IMR-90 (cell line): ENCODE results near the gene MRPL52. TPM values are rescaled to one million over a fixed set of nuclear protein-coding genes. Genes with fewer than 3 reads are reported as not detected.
A peak's percentile ranks its signal among the peaks of the same experiment; 100 is the strongest.

Source experiments
- ATAC-seq: fragments of 200-7000 bp; cut with Tn5 transposase; 2 replicates; pipeline ENCODE4 v1.9.1; 2020; ENCODE audit warnings: low read depth, mild to moderate bottlenecking, moderate library complexity
- BruUV-seq: library from RNA; stranded (reverse); fragments of 400-500 nt; replicated peaks from 2 replicates; lab custom pipeline; 2021; lab: Mats Ljungman, UMichigan
- CTCF ChIA-PET: fragments of 300-600 bp; formaldehyde crosslinking; extraction: SDS; loops from one replicate; lab custom pipeline; 2021; ENCODE audit warnings: antibody characterized with exemption; lab: Yijun Ruan, JAX
- POLR2A ChIA-PET: fragments of 300-600 bp; sonication (Branson Sonifier 250); formaldehyde crosslinking; loops from one replicate; lab custom pipeline; 2022; ENCODE audit warnings: antibody characterized with exemption; ENCODE audit not compliant: unreplicated experiment; lab: Charles Lee
- DNase-seq: peaks from one replicate; pipeline ENCODE4 v3.0.0; 2013
- H2AFZ ChIP-seq: replicated peaks from 2 replicates; pipeline ENCODE3; 2013; ENCODE audit warnings: low read length, mild to moderate bottlenecking; ENCODE audit not compliant: poor library complexity
- H2AK5ac ChIP-seq: 2 replicates; pipeline ENCODE4 v1.6.1; 2013; ENCODE audit warnings: low read depth, low read length, inconsistent platforms
- H2AK9ac ChIP-seq: replicated peaks from 2 replicates; pipeline ENCODE3; 2013; ENCODE audit warnings: mild to moderate bottlenecking, low read depth, low read length, moderate library complexity; ENCODE audit not compliant: poor library complexity
- H2BK120ac ChIP-seq: 2 replicates; pipeline ENCODE4 v1.6.1; 2013; ENCODE audit warnings: low read depth, low read length, inconsistent platforms
- H2BK15ac ChIP-seq: 3 replicates; pipeline ENCODE4 v1.6.1; 2013; ENCODE audit warnings: low read depth, low read length, inconsistent platforms
- H2BK20ac ChIP-seq: 2 replicates; pipeline ENCODE4 v1.6.1; 2013; ENCODE audit warnings: low read depth, mild to moderate bottlenecking, inconsistent platforms, low read length, moderate library complexity
- H2BK5ac ChIP-seq: 2 replicates; pipeline ENCODE4 v1.6.1; 2013; ENCODE audit warnings: mild to moderate bottlenecking, low read depth, low read length, inconsistent platforms; ENCODE audit not compliant: poor library complexity, severe bottlenecking
- H3K14ac ChIP-seq: replicated peaks from 2 replicates; pipeline ENCODE4 v1.6.1; 2013; ENCODE audit warnings: low read depth, low read length, inconsistent platforms
- H3K18ac ChIP-seq: 2 replicates; pipeline ENCODE4 v1.6.1; 2013; ENCODE audit warnings: low read depth, low read length, control low read depth
- H3K23ac ChIP-seq: 2 replicates; pipeline ENCODE4 v1.6.1; 2013; ENCODE audit warnings: low read depth, low read length, inconsistent platforms
- H3K27ac ChIP-seq: 2 replicates; pipeline ENCODE4 v1.5.1; 2013; ENCODE audit warnings: mild to moderate bottlenecking, control low read depth, low read length; ENCODE audit not compliant: insufficient read depth
- H3K27me3 ChIP-seq: 2 replicates; pipeline ENCODE4 v1.6.1; 2013; ENCODE audit warnings: low read length; ENCODE audit not compliant: control insufficient read depth, insufficient read depth
- H3K36me3 ChIP-seq: 2 replicates; pipeline ENCODE4 v1.6.1; 2013; ENCODE audit warnings: low read length, mixed read lengths; ENCODE audit not compliant: control insufficient read depth, insufficient read depth
- H3K4ac ChIP-seq: 2 replicates; pipeline ENCODE4 v1.6.1; 2013; ENCODE audit warnings: low read depth, low read length, inconsistent platforms
- H3K4me1 ChIP-seq: 2 replicates; pipeline ENCODE4 v1.6.1; 2013; ENCODE audit warnings: low read length, mixed read lengths; ENCODE audit not compliant: control insufficient read depth, insufficient read depth
- H3K4me2 ChIP-seq: 2 replicates; pipeline ENCODE4 v1.6.1; 2013; ENCODE audit warnings: low read depth, mild to moderate bottlenecking, control low read depth, low read length, moderate library complexity
- H3K4me3 ChIP-seq: 2 replicates; pipeline ENCODE4 v1.5.1; 2013; ENCODE audit warnings: low read depth, mild to moderate bottlenecking, control low read depth, low read length, moderate library complexity; ENCODE audit not compliant: insufficient read depth
- H3K56ac ChIP-seq: 2 replicates; pipeline ENCODE4 v1.6.1; 2013; ENCODE audit warnings: low read length, inconsistent platforms; ENCODE audit not compliant: insufficient read depth; ENCODE audit errors: extremely low read depth
- H3K79me1 ChIP-seq, 2 experiments: 2 replicates each; pipeline ENCODE4 v1.6.1; 2013; ENCODE audit warnings: low read length in 2 of 2, inconsistent platforms in 1 of 2, low read depth in 1 of 2
- H3K9ac ChIP-seq: 2 replicates; pipeline ENCODE4 v1.6.1; 2013; ENCODE audit warnings: low read depth, low read length, control low read depth
- H3K9me1 ChIP-seq: 2 replicates; pipeline ENCODE4 v1.6.1; 2013; ENCODE audit warnings: low read length, inconsistent platforms; ENCODE audit not compliant: insufficient read depth
- H3K9me3 ChIP-seq: 2 replicates; pipeline ENCODE4 v1.6.1; 2013; ENCODE audit warnings: low read length; ENCODE audit not compliant: control insufficient read depth, insufficient read depth
- H4K20me1 ChIP-seq: 2 replicates; pipeline ENCODE4 v1.6.1; 2013; ENCODE audit warnings: low read length, inconsistent platforms; ENCODE audit not compliant: insufficient read depth
- H4K5ac ChIP-seq: 2 replicates; pipeline ENCODE4 v1.6.1; 2013; ENCODE audit warnings: mild to moderate bottlenecking, low read depth, low read length, control low read depth
- H4K8ac ChIP-seq, 2 experiments: 2 replicates each; pipeline ENCODE4 v1.6.1; 2013; ENCODE audit warnings: low read depth in 2 of 2, low read length in 2 of 2, control low read depth in 1 of 2, inconsistent platforms in 1 of 2
- H4K91ac ChIP-seq: 2 replicates; pipeline ENCODE4 v1.6.1; 2013; ENCODE audit warnings: low read depth, low read length, inconsistent platforms; ENCODE audit not compliant: insufficient read depth
- CEBPB ChIP-seq: IDR thresholded peaks from 2 replicates; pipeline ENCODE4 v1.6.1; 2012; ENCODE audit warnings: low read depth, low read length, improper control_type of control experiment
- FOS ChIP-seq: fragments of 150-350 bp; IDR thresholded peaks from 2 replicates; pipeline ENCODE4 v1.6.1; 2016; ENCODE audit warnings: low read depth, low read length
- MAFK ChIP-seq: IDR thresholded peaks from 2 replicates; pipeline ENCODE4 v1.6.1; 2012; ENCODE audit warnings: low read depth, low read length, improper control_type of control experiment
- MAZ ChIP-seq: IDR thresholded peaks from 2 replicates; pipeline ENCODE4 v1.6.1; 2012; ENCODE audit warnings: low read depth, mild to moderate bottlenecking, low read length, improper control_type of control experiment, moderate library complexity, borderline replicate concordance
- NFE2L2 ChIP-seq: fragments of 150-350 bp; IDR thresholded peaks from 2 replicates; pipeline ENCODE4 v1.6.1; 2016; ENCODE audit warnings: low read depth, mild to moderate bottlenecking, low read length
- RAD21 ChIP-seq: IDR thresholded peaks from 2 replicates; pipeline ENCODE4 v1.6.1; 2012; ENCODE audit warnings: low read length, improper control_type of control experiment
- RCOR1 ChIP-seq: IDR thresholded peaks from 2 replicates; pipeline ENCODE4 v1.6.1; 2012; ENCODE audit warnings: mild to moderate bottlenecking, low read length, improper control_type of control experiment; ENCODE audit not compliant: insufficient replicate concordance
- RFX5 ChIP-seq: IDR thresholded peaks from 2 replicates; pipeline ENCODE4 v1.8.0; 2012; ENCODE audit warnings: low read depth, mild to moderate bottlenecking, low read length, moderate library complexity
- SMC3 ChIP-seq: fragments of 150-350 bp; IDR thresholded peaks from 2 replicates; pipeline ENCODE4 v1.6.1; 2016; ENCODE audit warnings: low read depth, mild to moderate bottlenecking, antibody characterized with exemption, low read length, moderate library complexity
- WGBS, 2 experiments: methylation state at CpG; one replicate each; pipeline versions ENCODE4 v1.1.5 to v1.1.7; 2013; ENCODE audit warnings: missing lambda C conversion rate in 2 of 2; ENCODE audit not compliant: insufficient read length in 1 of 2; ENCODE audit errors: extremely low coverage in 2 of 2; 5-methylcytosine and 5-hydroxymethylcytosine counted together
- dilution Hi-C: fragments of 300-500 bp; cut with HindIII; formaldehyde crosslinking; loops from one replicate; pipeline ENCODE4 v1.14.3; 2018; ENCODE audit warnings: low sequenced_read_pairs; ENCODE audit not compliant: unreplicated experiment
- in situ Hi-C: fragments of 300-500 bp; cut with MboI; formaldehyde crosslinking; loops from 3 replicates; pipeline ENCODE4 v1.14.3; 2019; ENCODE audit warnings: low sequenced_read_pairs, inconsistent platforms, mixed read lengths
- intact Hi-C: fragments of 100-400 bp; cut with micrococcal nuclease; formaldehyde crosslinking; loops from 2 replicates; pipeline ENCODE4 v1.10.0; 2022
- polyA plus RNA-seq, 3 experiments: library from polyadenylated mRNA; depleted of rRNA; stranded (reverse); fragments of >200 nt; gene quantifications; 2 replicates each; pipeline ENCODE4 v1.2.3, GENCODE V29; 2012; ENCODE audit warnings: low replicate concordance in 1 of 3
- total RNA-seq: library from RNA; depleted of rRNA; stranded (reverse); fragments of >200 nt; gene quantifications from 2 replicates; pipeline ENCODE4 v1.2.3, GENCODE V29; 2012
- TF ChIP-seq, protein P1 (sequence below): conservative IDR thresholded peaks from 2 replicates; pipeline ENCODE4 v1.5.1; 2012; ENCODE audit warnings: mild to moderate bottlenecking, low read depth, low read length, improper control_type of control experiment

MRPL52 gene
- total and polyA plus RNA-seq, 2 of the 4 experiments (the other 2 are of a cell fraction) = 33.1 to 51.4 TPM

DNA sequence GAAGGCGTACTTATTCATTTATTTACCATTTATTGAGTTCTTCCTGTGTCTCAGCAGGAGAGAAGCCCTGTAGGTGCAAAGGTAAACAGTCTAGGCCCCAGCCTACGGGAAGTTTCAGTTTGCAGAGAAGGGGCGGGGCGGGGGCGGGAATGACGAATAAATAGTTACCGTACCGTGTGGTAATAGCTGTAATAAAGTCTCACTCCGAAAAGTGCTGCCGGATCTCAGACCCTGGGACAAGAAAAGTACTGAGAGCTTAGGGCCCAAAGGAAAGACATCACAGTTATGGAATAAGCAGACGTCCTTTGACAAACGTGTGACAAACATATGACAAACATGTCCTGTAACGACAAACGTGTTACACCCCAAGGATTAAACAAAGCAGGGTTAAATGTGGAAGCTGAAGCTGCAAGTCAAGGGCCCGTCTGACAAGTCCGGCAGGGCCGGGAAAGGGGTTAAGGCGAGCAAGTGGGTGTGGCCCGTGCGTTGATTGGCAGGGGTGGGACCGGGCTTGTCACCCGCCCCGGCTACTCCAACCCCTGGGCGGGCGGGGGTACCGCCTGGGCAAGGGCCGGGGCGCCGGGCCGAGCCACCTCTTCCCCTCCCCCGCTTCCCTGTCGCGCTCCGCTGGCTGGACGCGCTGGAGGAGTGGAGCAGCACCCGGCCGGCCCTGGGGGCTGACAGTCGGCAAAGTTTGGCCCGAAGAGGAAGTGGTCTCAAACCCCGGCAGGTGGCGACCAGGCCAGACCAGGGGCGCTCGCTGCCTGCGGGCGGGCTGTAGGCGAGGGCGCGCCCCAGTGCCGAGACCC, 41.7 kb downstream of the MRPL52 start, which contains the start of gene LRP10 (continued):
- no peak for TF ChIP-seq RAD21

DNA sequence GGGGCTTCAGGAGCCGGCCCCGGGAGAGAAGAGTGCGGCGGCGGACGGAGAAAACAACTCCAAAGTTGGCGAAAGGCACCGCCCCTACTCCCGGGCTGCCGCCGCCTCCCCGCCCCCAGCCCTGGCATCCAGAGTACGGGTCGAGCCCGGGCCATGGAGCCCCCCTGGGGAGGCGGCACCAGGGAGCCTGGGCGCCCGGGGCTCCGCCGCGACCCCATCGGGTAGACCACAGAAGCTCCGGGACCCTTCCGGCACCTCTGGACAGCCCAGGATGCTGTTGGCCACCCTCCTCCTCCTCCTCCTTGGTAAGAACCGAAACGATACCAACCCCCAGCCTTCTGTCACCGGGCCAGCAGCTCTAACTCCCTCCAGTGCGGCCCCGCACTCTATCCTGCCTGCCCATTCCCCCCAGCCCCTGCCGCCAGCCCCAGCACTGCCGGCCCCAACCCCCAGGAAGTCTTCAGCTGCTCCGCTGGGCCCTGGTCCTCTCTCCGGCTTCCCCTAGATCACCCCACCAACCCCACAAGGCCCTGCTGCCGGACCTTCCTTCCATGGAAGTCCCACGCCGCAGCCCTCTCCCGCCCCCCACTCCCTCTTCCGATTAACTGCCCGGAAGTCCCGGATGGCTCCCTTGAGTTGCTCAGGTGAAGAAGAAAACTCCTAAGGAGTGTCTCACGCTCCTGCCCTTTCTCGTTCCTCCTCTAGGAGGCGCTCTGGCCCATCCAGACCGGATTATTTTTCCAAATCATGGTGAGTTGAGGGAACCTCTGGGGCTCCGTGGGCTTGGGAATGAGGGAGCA, 42.5 kb downstream of the MRPL52 start:
- no TSS peak for BruUV-seq
- Histone ChIP-seq H4K91ac (peak overlapping the region; percentile 66), H3K27ac (peak overlapping the region; percentile 84), H3K27me3 (no peaks in the 10 kb centered on the region), H3K23ac (peak overlapping the region; percentile 64), H2BK5ac (peak overlapping the region; percentile 84), H2AK9ac (peak overlapping the region; percentile 97), H3K9ac (peak overlapping the region; percentile 92), H3K79me1 (peaks cover 20 to 32% of the 10 kb centered on the region in 2 experiments; a peak in 3 of 4 replicates), H3K4ac (peak overlapping the region; percentile 75), H3K9me1 (0 out of 2 replicates have a peak, but pooled peaks cover 3% of the 10 kb centered on the region), H3K4me3 (peak overlapping the region; percentile 79), H2BK120ac (peak overlapping the region; percentile 33; the same call in 1 of the 2 replicates), H3K56ac (peak overlapping the region; percentile 84), H2AFZ (peak overlapping the region; percentile 92), H2AK5ac (peak overlapping the region; percentile 41), H3K14ac (peak overlapping the region; percentile 87), H3K4me1 (peaks cover 3% of the 10 kb centered on the region; the same call in 1 of the 2 replicates), H2BK15ac (no peak overlapping the region), H3K4me2 (peak overlapping the region; percentile 90), H4K5ac (peak overlapping the region; percentile 33), H4K20me1 (peaks cover 9% of the 10 kb centered on the region), H3K9me3 (no peaks in the 10 kb centered on the region), H3K36me3 (peaks cover 30% of the 10 kb centered on the region), H4K8ac (peak overlapping the region in 1 of 2 experiments; percentile 65; a peak in 2 of 4 replicates), H2BK20ac (no peak overlapping the region), H3K18ac (peak overlapping the region; percentile 19)
- CTCF ChIA-PET = interaction anchor here (0.6 to 1.9 kb wide), 14 partner anchors 9 to 322 kb away, joined by 3 to 10 read pairs (median 4); partner anchors contain the start of gene REM2
- WGBS, 2 experiments = 0% methylated on average over 23 of the region's 45 CpGs; no CpG with 5 or more reads in 1 of the 2 experiments
- dilution Hi-C loops = no loop called here
- in situ Hi-C loops = loop anchor here (25.0 kb wide), 1 partner anchor 485 kb away; no protein-coding TSS in a partner anchor
- intact Hi-C loops = loop anchor here (1.0 to 5.0 kb wide), 4 partner anchors 15 to 110 kb away; partner anchors contain the start of gene AJUBA
- POLR2A ChIA-PET = interaction anchor here (0.7 kb wide), 1 partner anchor 671 kb away, joined by 3 read pairs; no protein-coding TSS in a partner anchor
- peak; percentile 63 for ATAC-seq
- DNase-seq = peak; percentile 81
- TF ChIP-seq FOS = no peak
- TF ChIP-seq MAFK = no peak
- no peak for TF ChIP-seq RCOR1
- peak; percentile 19; the same call in 1 of the 2 replicates for TF ChIP-seq MAZ
- TF ChIP-seq SMC3 = peak; percentile 48
- TF ChIP-seq CEBPB = no peak
- TF ChIP-seq RFX5 = no peak
- TF ChIP-seq RAD21 = peak; percentile 72
- peak; percentile 55; the same call in 1 of the 2 replicates for TF ChIP-seq NFE2L2
- TF ChIP-seq, protein P1, sequence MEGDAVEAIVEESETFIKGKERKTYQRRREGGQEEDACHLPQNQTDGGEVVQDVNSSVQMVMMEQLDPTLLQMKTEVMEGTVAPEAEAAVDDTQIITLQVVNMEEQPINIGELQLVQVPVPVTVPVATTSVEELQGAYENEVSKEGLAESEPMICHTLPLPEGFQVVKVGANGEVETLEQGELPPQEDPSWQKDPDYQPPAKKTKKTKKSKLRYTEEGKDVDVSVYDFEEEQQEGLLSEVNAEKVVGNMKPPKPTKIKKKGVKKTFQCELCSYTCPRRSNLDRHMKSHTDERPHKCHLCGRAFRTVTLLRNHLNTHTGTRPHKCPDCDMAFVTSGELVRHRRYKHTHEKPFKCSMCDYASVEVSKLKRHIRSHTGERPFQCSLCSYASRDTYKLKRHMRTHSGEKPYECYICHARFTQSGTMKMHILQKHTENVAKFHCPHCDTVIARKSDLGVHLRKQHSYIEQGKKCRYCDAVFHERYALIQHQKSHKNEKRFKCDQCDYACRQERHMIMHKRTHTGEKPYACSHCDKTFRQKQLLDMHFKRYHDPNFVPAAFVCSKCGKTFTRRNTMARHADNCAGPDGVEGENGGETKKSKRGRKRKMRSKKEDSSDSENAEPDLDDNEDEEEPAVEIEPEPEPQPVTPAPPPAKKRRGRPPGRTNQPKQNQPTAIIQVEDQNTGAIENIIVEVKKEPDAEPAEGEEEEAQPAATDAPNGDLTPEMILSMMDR = peak; percentile 91
